Measurements from ENCODE around the gene ATXN7L1. TPM values are rescaled to one million over a fixed set of nuclear protein-coding genes. Genes with fewer than 3 reads are reported as not detected.

ATXN7L1 gene
- total RNA-seq, 1 donor from 2014 or later = 16.2 TPM

DNA sequence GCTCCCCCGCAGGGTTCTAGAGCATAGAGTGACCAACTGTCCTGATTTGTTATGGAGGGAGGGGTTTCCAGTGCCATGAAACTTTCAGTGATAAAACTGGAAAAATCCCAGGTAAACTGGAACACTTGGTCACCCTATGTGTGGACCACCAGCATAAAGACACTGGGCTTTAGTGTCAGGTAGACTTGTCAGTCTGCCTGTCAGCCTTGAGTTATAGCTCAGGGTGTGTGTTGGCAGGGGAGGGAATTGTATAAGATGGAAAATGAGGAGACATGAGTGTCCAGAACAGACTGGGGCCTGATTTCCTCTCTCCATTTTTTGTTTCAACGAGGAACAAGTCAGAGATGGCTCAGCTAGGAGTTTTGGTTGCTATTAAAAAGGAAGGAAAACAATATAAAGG is 284.9 kb downstream of the ATXN7L1 start:
- Histone ChIP-seq H3K27me3 (no peaks in the 10 kb centered on the region), H3K4me1 (peaks cover 10% of the 10 kb centered on the region), H3K4me3 (no peak overlapping the region), H3K27ac (no peak overlapping the region), H3K9me3 (no peaks in the 10 kb centered on the region), H3K36me3 (no peaks in the 10 kb centered on the region)
- DNase-seq (ENCODE audit: extremely low spot score in 2 of 2) = no peak
- intact Hi-C loops (cut with DNase I) = no loop called here
- TF ChIP-seq, protein P1, sequence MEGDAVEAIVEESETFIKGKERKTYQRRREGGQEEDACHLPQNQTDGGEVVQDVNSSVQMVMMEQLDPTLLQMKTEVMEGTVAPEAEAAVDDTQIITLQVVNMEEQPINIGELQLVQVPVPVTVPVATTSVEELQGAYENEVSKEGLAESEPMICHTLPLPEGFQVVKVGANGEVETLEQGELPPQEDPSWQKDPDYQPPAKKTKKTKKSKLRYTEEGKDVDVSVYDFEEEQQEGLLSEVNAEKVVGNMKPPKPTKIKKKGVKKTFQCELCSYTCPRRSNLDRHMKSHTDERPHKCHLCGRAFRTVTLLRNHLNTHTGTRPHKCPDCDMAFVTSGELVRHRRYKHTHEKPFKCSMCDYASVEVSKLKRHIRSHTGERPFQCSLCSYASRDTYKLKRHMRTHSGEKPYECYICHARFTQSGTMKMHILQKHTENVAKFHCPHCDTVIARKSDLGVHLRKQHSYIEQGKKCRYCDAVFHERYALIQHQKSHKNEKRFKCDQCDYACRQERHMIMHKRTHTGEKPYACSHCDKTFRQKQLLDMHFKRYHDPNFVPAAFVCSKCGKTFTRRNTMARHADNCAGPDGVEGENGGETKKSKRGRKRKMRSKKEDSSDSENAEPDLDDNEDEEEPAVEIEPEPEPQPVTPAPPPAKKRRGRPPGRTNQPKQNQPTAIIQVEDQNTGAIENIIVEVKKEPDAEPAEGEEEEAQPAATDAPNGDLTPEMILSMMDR (IDR thresholded peaks at IDR 0.05) = no peak
- no peak for TF ChIP-seq POLR2A (IDR thresholded peaks at IDR 0.05)
- no peak for TF ChIP-seq POLR2AphosphoS5 (IDR thresholded peaks at IDR 0.05; ENCODE audit: insufficient read depth in 1 of 2, low read depth in 1 of 2)

GRCh38 chr7:105590793-105591192 is 285.6 kb downstream of the ATXN7L1 start:
- no peak overlapping the region for H3K27ac ChIP-seq
- no peaks in the 10 kb centered on the region for H3K36me3 ChIP-seq
- no peak overlapping the region for H3K4me3 ChIP-seq
- peaks cover 10% of the 10 kb centered on the region for H3K4me1 ChIP-seq
- DNase-seq (ENCODE audit: extremely low spot score in 2 of 2) = peak in 1 of 2 donors; percentile 14
- H3K27me3 ChIP-seq = no peaks in the 10 kb centered on the region
- intact Hi-C loops (cut with DNase I) = no loop called here
- TF ChIP-seq POLR2AphosphoS5 (IDR thresholded peaks at IDR 0.05; ENCODE audit: insufficient read depth in 1 of 2, low read depth in 1 of 2) (no peak), POLR2A (IDR thresholded peaks at IDR 0.05) (no peak)
- TF ChIP-seq, protein P1 (IDR thresholded peaks at IDR 0.05) = no peak
- no peaks in the 10 kb centered on the region for H3K9me3 ChIP-seq

DNA sequence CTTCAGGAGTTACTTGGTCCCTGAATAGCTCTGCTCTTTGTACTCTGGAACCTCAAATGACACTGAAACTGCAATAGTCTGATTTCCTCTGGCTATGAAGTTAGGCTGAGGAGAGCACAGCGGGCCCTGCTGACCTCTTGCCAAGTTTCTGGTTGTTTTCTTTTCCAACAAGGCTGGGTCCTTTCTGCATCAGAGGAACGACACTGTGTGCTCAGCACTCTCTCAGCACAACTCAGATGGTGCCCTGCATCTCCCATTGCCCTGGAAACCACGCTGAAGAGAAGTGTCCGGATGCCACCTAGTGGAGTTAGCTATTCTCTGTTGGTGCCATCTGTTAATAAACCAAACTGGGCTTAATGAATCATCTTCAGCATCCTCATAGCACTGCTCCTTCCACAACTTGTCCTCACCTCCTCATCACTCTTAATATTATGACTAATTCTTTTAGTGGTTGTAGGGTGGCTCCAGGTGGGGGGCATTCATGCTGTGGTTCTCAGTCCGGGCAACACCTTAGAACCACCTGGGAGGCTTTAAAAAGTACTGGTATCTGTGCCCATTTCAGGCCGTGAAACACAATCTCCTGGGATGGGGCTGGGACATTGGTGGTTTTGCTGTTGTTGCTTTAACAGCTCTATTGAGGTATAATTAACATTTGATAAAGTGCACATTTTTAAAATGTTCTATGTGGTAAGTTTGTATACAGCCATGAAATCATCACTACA is 286.9 kb downstream of the ATXN7L1 start:
- Histone ChIP-seq H3K27ac (no peak overlapping the region), H3K27me3 (no peaks in the 10 kb centered on the region), H3K9me3 (no peaks in the 10 kb centered on the region), H3K4me3 (no peak overlapping the region), H3K36me3 (no peaks in the 10 kb centered on the region), H3K4me1 (peaks cover 10% of the 10 kb centered on the region)
- peak in 1 of 2 donors; percentile 84 for DNase-seq (ENCODE audit: extremely low spot score in 2 of 2)
- TF ChIP-seq, protein P1 (IDR thresholded peaks at IDR 0.05) = peak in 2 of 3 experiments; percentile 36 to 56
- TF ChIP-seq POLR2A (IDR thresholded peaks at IDR 0.05) (no peak), POLR2AphosphoS5 (IDR thresholded peaks at IDR 0.05; ENCODE audit: insufficient read depth in 1 of 2, low read depth in 1 of 2) (peak in 1 of 2 donors; percentile 29)
- intact Hi-C loops (cut with DNase I) = no loop called here

- intact Hi-C loops (cut with DNase I) = no loop called here
- TF ChIP-seq, protein P1 (IDR thresholded peaks at IDR 0.05) = no peak
- TF ChIP-seq POLR2A (IDR thresholded peaks at IDR 0.05) (no peak), POLR2AphosphoS5 (IDR thresholded peaks at IDR 0.05; ENCODE audit: insufficient read depth in 1 of 2, low read depth in 1 of 2) (no peak)
- Histone ChIP-seq H3K36me3 (no peaks in the 10 kb centered on the region), H3K4me3 (no peak overlapping the region), H3K9me3 (no peaks in the 10 kb centered on the region), H3K27me3 (no peaks in the 10 kb centered on the region), H3K4me1 (peaks cover 10% of the 10 kb centered on the region), H3K27ac (no peak overlapping the region)
- peak in 1 of 2 donors; percentile 12 for DNase-seq (ENCODE audit: extremely low spot score in 2 of 2)
Observed at GRCh38 chr7:105587909-105588635, 288.3 kb downstream of the ATXN7L1 start.
